GM21367 (cell line): ENCODE data around the gene RHOBTB1.

Experiments used
- ATAC-seq: cut with Tn5 transposase; IDR thresholded peaks from one replicate; pipeline ENCODE4 v1.9.1; 2021; ENCODE audit not compliant: unreplicated experiment

RHOBTB1 gene

GRCh38 chr10:60827791-60828488 is 116.0 kb downstream of the RHOBTB1 start:
- ATAC-seq, result no peak

GRCh38 chr10:60825520-60825919 is 118.5 kb downstream of the RHOBTB1 start:
- no peak for ATAC-seq

GRCh38 chr10:60823324-60823723 is 120.7 kb downstream of the RHOBTB1 start:
- ATAC-seq, result no peak

GRCh38 chr10:60822809-60823208 is 121.2 kb downstream of the RHOBTB1 start:
- no peak for ATAC-seq

- no peak for ATAC-seq
Observed at GRCh38 chr10:60821656-60822055, 122.3 kb downstream of the RHOBTB1 start.

GRCh38 chr10:60820093-60820754 is 123.8 kb downstream of the RHOBTB1 start:
- ATAC-seq, result peak; percentile 47
